HG03196 (cell line): ENCODE measurements around the gene SDR39U1.

ENCODE experiments used
- ATAC-seq: cut with Tn5 transposase; IDR thresholded peaks from one replicate; pipeline ENCODE4 v1.9.1; 2021; ENCODE audit not compliant: unreplicated experiment

SDR39U1 gene

GRCh38 chr14:24392325-24393091, 50.1 kb downstream of the SDR39U1 start:
- ATAC-seq = no peak

- ATAC-seq = no peak
Measured at GRCh38 chr14:24390701-24391468, 51.7 kb downstream of the SDR39U1 start.
